LHCN-M2 (cell line): ENCODE measurements around the gene GH2. TPM values are rescaled to one million over a fixed set of nuclear protein-coding genes. Genes with fewer than 3 reads are reported as not detected.
"Not testable (repeated sequence)": the region's sequence is repeated elsewhere in the genome, so short reads cannot be mapped to it uniquely, and the experiment has no call there.

Source experiments
- DNase-seq: peaks from one replicate; pipeline ENCODE4 v3.0.0-alpha.2; 2012; ENCODE audit warnings: low read depth
- polyA plus RNA-seq: library from polyadenylated mRNA; unstranded; fragments of >200 nt; gene quantifications from one replicate; pipeline ENCODE4 v1.2.1, GENCODE V29; 2012; ENCODE audit warnings: missing spikeins
- total RNA-seq: library from RNA; depleted of rRNA; stranded (reverse); fragments of >200 nt; gene quantifications from 2 replicates; pipeline ENCODE4 v1.2.3, GENCODE V29; 2014; rRNA removed

Gene GH2
- not detected in 2 replicates for total RNA-seq
- polyA plus RNA-seq: not detected

GRCh38 chr17:63881935-63882601, at the start of gene GH2:
GH2 (minus strand) TSS chr17:63881944; CDS start chr17:63881801, 143 bp downstream.
- peak; percentile 22 for DNase-seq

DNA sequence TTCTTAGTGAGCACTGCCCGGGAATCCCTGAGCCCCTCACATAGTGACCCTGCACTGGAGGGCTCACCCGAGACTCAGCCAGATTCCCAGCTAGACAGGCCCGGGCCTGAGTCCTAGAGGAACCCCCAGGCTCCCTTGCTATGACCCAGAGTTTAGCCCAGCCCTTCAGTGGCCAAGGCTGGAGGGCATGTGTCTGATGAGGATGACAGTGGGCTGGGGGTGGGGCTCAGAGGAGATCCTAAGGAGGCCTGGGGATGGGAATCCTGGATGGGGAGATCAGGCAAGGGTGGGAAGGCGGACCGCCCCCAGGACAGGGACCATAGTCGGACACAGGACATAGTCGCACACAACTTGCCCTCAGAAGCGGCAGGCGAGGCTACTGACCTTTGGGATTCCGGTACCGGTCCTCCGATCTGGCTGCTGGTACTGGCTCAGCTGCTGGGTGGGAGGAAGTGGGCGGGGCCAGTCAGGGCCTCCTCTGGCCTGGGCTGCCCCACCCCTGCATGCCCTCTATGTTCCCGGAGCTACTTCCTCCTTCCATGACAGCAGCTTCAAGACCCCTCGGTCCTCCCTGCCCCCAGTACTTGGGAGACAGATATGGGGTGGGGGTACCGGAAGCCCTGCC, 49.3 kb upstream of the GH2 start:
- no peak for DNase-seq

DNA sequence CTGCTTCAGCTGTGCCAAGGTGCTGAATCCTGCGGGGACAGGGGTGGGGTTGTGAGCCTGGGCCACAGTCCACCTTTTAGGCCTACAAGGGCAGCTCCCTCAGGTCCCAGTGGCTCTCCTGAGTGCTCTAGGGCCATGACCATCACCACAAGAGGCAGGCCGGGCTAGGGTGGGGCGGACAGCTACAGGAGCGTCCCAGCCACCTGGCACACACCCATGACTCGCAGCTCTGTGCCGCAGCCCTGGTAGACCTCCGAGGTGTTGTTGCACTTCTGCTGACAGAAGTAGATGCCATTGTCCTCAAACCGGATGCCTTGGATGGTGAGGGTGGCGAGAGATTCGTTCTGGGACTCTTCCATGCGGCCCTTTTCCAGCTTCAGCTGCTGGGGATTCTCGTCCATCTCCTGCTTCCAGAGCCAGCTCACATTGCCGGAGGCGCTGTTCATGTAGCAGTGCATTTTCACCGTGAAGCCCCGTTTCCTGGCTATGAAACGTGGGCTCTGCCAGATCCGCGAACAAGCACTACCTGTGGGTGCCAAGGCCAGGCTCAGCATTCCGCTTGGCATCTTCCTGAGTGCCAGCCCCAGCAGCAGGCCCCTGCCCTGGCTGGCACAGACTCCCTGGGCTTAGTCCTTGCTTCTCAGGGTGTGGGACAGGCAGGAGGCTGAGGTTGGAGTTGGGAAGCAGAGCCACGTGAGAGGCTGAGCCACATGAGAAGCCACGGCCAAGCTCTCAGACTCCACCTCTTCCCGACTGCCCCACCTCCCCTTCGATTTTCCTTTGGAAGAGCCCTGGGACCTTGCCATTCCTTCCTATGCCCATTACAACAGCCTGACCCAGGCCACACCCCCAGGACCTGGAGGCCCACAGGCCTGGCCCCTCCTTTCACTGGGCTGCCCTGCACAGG, 48.4 kb upstream of the GH2 start:
- DNase-seq: no peak

- DNase-seq: no peak
Observed at GRCh38 chr17:63928966-63929695, 47.4 kb upstream of the GH2 start.

GRCh38 chr17:63928172-63928666, 46.5 kb upstream of the GH2 start:
- DNase-seq: no peak

DNA sequence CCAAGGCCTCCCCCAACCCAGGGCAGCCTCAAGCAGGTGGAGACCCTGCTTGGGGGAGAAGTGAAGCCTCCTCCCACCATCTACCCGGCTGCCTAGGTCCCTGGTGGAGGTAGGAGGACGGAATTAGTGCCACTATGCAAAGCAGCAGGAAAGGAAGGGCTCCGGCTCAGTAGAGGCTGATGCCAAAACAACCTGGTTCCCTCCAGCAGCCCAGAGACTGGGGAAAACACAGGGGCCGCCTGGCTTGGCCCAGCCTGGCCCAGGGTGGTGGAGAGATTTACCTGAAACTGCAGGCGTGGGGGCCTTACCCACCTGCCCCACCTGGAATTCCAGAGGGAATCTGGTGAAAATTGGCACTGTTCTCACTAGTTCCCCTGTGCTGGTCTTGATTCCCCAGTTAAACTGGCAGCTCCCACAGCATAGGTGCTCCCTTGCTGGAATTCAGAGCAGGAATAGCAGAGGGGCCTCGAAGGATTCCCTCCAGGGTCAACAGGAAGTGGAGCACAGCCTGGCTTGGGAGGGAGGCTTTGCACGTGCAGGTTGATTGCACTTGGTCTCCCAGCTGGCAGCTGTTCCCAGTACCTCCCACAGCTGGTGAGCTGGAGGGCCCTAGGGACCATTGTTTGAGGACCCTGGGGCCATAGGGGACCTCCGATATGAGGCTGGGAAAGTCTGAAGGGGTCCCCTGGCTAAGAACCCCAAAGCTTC, 45.9 kb upstream of the GH2 start:
- DNase-seq: no peak

- no peak for DNase-seq
Observed at GRCh38 chr17:63926164-63926563, 44.4 kb upstream of the GH2 start.

GRCh38 chr17:63925615-63926014, 43.9 kb upstream of the GH2 start:
- DNase-seq: no peak

DNA sequence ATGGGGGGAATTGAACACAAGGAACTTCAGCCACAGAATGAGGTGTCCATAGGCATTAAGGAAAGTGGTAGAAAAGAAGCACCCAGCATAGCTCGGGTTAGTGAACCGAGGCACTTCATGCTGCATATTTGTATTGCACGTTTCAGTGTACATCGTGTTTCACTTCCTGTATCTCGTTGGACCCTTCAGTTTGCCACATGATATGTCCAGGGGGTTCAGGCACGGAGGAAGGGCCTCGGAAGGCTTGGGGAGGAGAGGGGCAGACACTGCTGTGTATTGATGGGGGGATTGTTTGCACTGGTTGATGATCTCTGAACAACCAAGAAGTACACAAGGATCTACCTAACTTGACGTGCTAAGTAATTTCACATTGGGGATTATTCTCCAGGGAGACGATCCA, 40.7 kb upstream of the GH2 start:
- DNase-seq: not testable (repeated sequence)

DNA sequence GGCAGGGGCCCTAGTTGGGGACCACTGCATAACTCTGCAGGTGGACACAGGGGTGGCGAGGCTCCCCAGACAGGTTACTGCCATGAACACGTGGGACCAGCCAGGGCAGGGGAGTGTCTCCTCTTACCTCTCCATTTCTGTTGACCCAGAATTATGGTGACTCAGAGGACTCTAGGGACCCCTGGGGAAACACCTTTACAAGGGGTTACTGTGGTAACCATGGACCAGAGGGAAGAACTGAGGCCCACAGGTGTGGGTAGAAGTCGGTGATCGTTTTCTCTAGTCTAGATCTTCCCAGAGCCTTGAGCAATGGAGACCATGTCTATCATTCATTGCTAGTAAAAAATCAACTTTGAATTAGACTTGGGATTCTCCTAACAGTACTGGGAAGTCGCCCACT, 39.0 kb upstream of the GH2 start:
- DNase-seq: not testable (repeated sequence)

DNA sequence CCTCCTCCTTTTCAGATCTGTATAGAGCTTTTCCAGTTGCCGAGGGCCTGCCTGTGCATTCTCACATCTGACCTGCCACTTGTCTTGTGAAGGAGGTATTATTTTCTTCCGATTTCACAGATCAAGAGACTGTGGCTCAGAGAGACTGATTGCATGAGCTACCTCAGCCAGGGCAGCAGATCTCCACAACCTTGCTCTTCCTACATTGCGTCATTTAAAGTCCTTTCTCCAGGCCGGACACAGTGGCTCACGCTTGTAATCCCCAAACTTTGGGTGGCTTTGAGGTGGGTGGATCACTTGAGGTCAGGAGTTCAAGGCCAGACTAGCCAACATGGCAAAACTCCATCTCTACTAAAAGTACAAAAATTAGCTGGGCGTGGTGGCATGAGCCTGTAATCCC, 38.3 kb upstream of the GH2 start:
- not testable (repeated sequence) for DNase-seq

GRCh38 chr17:63919311-63919723, 37.6 kb upstream of the GH2 start:
- peak; percentile 61 for DNase-seq

GRCh38 chr17:63918789-63919305, 37.1 kb upstream of the GH2 start, which contains the start of gene GH1:
GH1 (minus strand) TSS chr17:63918839; CDS start chr17:63918776, 63 bp downstream.
- DNase-seq: not testable (repeated sequence)

- DNase-seq: peak; percentile 11
Observed at GRCh38 chr17:63918305-63918704, 36.6 kb upstream of the GH2 start.

DNA sequence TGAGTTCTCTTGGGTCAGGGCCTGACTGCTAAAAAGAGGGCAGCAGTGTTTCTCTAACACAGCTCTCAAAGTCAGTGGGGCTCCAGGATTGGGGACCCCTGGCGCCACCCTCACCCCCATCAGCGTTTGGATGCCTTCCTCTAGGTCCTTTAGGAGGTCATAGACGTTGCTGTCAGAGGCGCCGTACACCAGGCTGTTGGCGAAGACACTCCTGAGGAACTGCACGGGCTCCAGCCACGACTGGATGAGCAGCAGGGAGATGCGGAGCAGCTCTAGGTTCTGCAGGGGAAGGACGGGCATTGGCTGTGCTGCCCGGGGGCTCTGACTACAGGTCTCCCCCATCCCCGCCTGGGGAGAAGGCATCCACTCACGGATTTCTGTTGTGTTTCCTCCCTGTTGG, 35.9 kb upstream of the GH2 start:
- DNase-seq: no peak

- DNase-seq: not testable (repeated sequence)
Observed at GRCh38 chr17:63917206-63917605, 35.5 kb upstream of the GH2 start.

- DNase-seq: no peak
Observed at GRCh38 chr17:63916566-63917185, 34.9 kb upstream of the GH2 start.

GRCh38 chr17:63915753-63916152, 34.0 kb upstream of the GH2 start:
- DNase-seq: not testable (repeated sequence)

GRCh38 chr17:63914471-63914870, 32.7 kb upstream of the GH2 start:
- no peak for DNase-seq

GRCh38 chr17:63911657-63912100, 29.9 kb upstream of the GH2 start:
- DNase-seq: no peak
